ENCODE data around the gene HEATR5A.
"Not testable (repeated sequence)": the region's sequence is repeated elsewhere in the genome, so short reads cannot be mapped to it uniquely, and the experiment has no call there.

The HEATR5A gene

DNA sequence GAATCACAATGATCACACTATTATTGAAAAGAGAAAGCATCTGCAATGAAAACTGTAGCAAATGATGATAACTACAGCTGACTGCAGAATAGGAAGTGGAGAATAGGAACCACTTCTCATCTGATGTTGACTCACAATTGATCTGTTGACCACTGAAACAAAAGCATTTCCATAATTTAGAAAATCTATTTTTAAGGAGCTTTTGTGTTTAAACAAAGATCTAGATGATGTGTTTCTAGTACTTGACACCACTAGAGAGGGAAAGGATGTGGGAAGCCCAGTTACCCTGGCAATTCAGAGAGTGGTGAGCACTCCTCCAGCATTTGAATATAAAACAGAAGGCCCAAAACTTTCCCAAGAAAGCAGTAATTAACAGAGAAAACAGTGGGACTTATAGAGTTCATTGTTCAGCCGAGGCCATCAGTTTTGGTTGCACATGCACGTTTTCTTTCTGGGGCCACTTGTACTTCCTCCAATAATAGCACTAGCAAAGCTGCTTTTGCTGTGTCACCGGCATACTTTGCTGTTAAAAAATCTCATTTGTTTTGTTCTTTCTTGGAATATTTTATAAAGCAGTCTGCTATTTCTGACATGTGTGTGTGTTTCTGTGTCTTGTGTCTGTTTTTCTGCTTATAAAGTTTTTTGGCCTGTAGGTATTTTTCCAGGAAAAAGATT lies 136.6 kb downstream of the HEATR5A start:
- DNase-seq (ENCODE audit: low read depth in 2 of 2) = no peak

DNA sequence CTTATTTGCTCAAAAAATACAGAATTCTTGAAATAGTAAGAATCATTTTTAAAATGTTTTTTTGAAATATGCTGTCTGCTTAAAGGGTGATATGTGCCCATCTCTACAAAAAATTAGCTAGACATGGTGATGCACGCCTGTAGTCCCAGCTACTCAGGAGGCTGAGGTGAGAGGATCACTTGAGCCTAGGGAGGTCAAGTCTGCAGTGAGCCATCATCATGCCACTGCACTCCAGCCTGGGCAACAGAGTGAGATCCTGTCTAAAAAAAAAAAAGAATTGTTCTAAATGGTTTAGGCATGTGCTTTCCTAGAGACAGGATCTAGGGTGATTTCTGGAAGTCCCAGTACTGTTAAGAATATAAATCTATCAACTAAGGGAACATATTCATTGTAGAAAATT lies 137.2 kb downstream of the HEATR5A start:
- DNase-seq (ENCODE audit: low read depth in 2 of 2) = no peak

DNA sequence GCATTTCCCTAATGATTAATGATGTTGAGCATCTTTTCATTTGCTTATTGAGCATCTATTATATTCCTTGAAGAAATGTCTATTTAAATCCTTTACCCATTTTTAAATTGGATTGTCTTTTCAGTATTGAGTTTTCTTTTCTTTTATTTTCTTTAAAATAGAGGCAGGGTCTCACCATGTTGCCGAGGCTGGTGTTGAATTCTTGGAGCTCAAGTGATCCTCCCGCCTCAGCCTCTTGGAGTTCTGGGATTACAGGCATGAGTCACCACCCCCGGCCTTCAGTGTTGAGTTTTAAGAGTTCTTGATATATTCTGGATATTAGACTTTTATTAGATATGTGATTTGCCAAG lies 139.5 kb downstream of the HEATR5A start:
- DNase-seq (ENCODE audit: low read depth in 2 of 2) = no peak

DNA sequence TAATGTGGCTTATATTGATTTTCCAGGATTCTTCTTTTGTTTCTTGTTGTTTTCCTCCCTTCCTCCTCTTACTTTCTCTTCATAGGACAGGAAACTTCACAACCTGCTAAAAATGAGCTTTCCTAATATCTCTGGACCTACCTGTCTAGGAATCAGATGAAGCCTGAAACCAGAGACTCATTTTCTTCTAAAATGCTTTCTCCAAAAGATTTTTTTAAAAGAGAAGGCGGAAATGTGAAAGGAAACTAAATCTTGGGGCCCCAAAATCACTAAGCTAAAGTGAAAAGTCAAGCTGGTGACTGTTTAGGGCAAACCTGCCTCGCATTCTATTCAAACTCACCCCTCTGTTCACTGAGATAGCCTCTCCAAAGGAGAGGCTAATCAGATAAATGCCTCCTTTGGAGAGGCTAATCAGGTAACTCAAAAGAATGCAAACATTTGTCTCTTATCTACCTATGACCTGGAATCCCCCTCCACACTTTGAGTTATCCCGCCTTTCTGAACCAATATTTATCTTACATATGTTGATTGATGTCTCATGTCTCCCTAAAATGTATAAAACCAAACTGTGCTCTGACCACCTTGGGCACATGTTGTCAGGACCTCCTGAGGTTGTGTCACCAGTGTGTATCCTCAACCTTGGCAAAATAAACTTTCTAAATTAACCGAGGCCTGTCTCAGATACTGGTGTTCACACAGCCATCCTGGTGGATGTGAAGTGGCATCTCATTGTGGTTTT lies 140.0 kb downstream of the HEATR5A start:
- DNase-seq (ENCODE audit: low read depth in 2 of 2) = no peak

DNA sequence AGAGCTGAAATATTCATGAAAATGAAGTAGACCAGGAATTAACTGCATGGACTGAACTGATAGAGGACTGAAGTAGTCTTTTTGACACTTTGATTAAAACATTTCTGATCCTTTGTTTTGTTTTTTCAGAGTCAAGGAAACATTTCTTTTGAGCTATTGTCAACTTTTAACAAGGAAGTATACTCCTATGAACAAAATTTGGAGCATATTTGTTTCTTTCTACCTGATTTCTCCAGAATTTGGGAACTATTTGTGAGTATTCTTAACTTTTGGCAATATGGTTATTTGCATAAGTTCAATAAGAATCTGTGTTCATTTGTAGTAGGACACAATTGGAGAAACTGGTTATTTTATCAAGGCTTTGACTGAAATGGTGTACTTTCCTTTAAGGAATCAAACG lies 141.5 kb downstream of the HEATR5A start:
- no peak for DNase-seq (ENCODE audit: low read depth in 2 of 2)

DNA sequence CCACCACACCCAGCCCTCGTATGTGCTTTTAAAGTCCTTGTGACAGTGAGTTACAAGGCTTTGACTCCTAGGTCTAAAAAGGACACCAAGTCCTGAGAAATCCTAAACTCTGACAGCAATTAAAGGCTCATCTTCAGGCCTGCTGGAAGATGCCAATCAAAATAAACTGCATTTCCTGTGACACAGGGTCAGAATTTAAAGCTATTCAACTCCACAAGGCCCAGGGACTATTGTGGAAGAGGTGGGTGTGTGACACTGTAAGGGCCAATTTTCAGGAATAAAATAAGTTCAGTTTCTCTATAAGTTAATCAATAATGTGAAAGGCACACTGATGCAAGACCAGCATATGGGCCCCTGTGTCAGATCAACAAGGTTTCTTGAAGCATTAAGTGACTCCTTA lies 143.3 kb downstream of the HEATR5A start:
- DNase-seq (ENCODE audit: low read depth in 2 of 2) = no peak

DNA sequence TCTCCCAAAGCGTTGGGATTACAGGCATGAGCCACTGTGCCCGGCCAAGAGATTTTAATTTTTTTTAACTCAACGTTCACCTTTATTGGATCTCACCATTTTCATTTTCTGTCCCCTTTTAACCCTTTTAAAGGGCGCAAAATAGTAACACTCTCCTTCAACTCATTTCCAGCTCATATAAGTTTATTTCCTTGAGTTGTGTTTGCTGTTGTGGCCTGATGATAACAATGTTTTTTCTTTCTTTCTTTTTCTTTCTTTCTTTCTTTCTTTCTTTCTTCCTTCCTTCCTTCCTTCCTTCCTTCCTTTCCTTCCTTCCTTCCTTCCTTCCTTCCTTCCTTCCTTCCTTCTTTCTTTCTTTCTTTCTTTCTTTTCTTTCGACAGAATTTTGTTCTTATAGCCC lies 143.9 kb downstream of the HEATR5A start:
- not testable (repeated sequence) for DNase-seq (ENCODE audit: low read depth in 2 of 2)

DNA sequence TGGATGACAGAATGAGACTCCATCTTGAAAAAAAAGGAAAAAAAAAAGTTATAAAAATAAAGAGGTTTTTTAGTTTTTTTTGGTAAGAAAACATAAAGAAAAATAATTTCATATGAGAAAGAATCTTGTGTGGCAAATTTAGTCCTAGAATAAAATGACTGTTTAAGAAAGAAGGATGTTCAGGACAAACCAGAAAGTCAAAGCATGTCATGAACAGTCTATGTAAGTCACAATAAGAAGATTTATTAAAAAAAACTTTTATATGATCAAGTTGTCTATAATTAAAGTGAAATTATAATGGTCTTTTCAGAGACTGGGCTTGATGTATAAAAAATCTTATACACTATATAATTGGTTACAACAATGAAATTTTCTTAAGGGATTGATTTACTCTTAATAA lies 144.6 kb downstream of the HEATR5A start:
- DNase-seq (ENCODE audit: low read depth in 2 of 2) = no peak

DNA sequence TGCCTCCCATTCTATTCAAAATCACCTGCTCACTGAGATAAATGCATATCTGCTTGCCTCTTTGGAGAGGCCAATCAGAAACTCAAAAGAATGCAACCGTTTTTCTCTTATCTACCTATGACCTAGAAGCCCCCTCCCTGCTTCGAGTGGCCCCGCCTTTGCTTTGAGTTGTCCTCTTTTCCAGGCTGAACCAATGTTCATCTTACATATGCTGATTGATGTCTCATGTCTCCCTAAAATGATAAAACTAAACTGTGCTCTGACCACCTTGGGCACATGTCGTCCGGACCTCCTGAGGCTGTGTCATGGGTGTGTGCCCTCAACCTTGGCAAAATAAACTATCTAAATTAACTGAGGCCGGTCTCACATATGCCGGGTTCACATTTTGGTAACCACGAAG lies 148.7 kb downstream of the HEATR5A start:
- no peak for DNase-seq (ENCODE audit: low read depth in 2 of 2)

DNA sequence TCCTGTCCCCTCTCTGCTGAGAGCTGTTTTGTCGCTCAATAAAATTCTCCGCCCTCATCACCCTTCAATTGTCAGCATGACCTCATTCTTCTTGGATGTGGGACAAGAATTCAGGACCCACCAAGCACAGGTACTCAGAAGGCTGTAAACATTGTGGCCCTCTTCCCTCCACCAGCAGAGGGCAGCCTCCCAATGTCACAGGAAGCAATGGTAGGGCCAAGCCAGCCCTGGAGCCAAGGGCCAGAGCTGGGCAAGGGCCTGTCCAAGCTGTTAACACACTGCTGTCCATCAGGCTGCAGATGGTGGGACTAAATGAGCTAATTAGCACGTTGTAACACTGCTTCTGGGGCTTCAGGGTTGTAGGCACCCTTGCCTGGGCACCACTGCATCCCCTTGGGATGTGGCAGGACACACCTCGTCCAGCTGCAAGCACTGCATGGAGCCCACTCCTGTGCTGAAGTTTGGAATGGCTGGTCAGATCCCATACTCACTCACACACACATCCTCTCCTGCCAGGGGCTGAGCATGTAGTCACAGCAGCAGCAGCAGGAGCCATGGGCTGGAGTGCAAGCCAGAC lies 150.1 kb downstream of the HEATR5A start:
- no peak for DNase-seq (ENCODE audit: low read depth in 2 of 2)

DNA sequence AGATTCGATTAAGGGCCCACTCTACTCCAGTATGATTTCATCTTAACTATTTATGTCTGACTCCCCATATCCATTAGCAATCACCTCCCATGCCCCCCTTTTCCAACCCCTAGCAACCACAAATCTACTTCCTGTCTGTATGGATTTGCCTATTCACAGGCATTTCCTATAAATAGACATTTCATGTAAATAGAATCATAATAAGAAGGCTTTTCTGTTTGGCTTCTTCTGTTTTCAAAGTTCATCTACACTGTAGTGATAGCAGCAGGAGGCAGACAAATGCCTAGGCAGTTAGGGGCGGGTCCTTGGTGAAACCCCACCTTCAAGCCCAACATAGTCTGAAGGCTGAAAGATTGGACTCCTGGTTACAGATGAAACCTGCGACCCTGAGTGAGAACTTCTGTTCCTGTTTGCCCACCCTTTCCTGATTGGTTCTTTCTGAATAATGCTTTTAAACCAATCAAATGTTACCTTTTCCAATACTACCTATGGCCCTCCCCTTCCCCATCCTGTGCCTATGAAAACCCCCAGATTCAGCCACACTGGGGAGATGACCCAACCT lies 150.6 kb downstream of the HEATR5A start:
- no peak for DNase-seq (ENCODE audit: low read depth in 2 of 2)

DNA sequence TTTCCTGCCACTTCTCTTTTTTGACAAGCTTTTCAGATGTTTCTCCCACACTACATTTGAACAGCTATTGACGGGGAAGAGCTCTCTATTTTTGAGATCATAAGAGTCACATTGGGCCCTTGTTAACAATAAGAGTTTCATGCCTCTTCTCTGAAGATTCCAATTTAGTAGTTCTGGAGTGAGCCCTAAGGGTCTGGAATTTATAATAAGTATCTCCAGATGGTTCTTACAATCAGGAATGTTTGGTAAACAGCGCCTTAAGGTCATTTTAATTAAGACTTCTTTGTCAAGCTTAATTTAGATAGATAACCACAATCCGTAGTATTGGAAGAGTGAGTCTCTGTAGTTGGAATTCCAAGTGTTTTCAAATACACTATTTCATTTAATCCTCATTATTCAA lies 152.1 kb downstream of the HEATR5A start:
- DNase-seq (ENCODE audit: low read depth in 2 of 2) = no peak

DNA sequence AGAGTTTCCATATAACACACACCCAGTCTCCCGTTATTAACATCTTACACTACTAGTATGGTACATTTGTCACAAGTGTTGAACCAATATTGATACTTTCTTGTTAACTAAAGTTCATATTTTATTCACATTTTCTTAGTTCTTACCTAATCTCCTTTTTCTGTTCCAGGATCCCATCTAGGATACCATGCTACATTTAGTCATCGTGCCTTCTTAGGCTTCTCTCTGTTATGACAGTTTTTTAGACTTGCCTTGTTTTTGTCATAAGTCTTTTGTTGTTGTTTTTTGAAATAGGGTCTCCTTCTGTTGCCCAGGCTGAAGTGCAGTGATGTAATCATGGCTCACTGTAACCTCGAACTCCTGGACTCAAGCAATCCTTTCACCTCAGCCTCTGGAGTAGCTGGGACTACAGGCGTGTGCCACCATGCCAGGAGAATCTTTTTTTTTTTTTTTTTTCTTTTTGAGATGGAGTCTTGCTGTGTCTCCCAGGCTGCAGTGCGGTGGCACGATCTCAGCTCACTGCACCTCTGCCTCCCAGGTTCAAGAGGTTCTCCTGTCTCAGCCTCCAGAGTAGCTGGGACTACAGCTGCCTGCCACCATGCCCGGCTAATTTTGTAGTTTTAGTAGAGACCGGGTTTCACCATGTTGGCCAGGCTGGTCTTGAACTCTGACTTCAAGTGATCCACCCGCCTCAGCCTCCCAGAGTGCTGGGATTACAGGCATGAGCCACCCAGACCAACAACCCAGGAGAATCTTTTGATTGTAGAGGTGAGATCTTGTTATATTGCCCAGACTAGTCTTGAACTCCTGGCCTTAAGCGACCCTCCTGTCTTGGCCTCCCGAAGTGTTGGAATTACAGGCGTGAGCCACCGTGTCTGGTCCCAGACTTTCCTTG lies 153.7 kb downstream of the HEATR5A start:
- DNase-seq (ENCODE audit: low read depth in 2 of 2) = no peak

DNA sequence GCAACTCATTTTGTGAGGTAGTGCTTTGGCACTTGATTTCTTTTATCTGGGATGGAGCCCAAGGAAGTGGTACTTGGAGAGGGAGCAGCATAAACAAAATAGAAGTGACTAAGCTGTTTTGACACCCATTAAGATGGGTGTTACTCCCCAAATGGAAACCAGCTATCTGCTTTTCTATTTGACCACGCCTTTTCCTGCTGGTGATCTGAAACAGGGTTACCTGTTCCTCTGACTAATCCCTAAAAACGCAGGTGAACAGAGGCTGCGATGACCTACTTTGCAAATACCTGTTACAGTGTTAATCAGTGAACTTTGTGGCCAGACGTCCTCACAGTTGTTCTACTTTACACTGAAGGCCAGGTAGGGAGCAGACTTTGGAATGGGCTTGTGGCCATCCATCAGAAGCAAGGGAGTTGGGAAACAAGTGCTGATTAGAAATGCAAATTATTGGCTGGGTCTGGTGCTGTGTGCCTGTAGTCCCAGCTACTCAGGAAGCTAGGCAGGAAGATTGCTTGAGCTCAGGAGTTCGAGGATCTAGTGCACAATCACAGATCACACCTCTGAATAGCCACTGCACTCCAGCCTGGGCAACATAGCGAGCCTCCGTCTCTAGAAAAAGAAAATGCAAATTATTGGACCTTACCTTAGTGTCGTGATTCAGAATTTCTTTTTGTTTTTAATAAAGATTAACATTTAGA lies 154.5 kb downstream of the HEATR5A start:
- DNase-seq (ENCODE audit: low read depth in 2 of 2) = no peak

DNA sequence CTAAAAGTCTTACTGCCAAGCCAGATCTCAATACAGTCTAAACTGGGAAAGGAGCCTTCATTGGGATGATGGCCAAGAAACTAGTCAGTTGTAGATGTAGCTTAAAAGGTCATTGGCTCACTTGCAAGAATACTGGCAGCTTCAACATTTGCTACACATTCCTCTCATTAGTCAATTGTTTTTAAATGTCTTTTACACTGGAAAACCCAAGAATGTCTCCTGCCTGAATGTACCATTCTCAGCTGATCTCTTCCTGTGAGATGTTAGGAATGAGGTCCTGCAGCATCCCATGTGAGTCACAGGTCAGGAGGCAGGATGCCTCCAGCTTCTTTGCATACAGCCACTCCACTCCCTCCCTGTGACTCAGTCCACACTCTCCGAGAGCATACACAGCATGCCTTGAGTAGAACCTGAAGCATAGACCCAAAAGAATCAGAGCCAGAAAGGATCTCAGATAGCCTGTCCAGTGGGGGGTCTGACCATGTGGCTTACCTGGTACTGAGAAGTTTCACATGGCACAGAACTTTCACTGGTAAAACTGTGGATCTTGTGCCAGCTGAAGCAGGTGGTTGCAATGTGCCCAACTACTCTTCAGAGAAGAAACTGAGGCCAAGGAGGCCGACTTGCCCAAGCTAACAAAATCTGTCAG lies 156.7 kb downstream of the HEATR5A start:
- DNase-seq (ENCODE audit: low read depth in 2 of 2) = peak; percentile 98

DNA sequence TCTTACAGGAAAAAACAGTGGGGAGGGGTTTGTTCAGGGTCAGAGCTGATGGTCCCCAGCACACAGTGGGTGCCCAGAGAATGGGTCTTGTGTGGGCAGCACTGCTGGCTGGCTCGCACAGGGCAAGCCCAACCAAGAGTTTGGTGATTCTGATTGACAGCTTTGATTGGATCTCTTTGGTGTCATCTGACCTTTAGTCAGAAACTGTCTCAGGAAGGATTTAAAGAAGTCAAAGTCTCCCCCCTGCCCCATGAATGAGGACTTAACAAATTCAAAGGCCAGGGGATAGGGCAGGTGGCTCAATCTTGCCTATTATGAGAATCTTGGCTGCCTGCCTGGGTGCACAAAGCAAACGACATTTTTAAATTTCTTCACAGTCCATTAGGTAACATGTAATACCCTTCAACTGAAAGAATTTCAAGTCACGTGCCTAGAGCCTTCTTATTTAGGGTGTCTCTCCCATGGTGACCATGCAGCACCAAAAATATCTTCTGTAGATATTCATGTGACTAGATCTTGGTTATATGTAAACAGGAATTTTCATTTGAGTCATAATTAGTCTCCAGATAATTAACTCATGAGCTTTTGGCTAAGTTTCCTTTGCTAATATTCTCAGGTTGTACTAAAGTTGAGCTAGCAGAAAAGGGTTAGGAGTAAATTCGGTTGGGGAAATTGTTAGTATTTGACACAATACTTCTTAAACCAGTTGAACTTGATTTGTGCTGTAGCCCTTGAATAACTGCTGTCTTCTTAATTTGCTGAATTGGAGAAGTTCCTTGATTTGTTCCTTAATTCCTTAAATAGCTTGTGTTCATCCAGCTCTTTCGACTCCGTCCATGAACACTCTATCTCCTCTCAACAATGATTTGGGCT lies 158.3 kb downstream of the HEATR5A start:
- no peak for DNase-seq (ENCODE audit: low read depth in 2 of 2)

DNA sequence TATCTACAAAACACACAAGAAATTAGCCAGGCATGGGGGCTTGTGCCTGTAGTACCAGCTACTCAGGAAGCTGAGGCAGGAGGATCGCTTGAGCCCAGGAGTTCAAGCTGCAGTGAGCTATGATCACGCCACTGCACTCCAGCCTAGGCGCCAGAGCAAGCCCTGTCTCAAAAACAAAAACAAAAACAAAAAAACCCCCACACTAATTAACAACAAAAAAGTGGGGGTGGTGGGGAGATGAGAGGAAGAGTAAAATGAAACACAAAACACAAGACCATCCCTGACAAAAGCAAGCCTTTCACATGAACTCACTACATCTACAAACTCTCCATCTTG lies 158.9 kb downstream of the HEATR5A start:
- no peak for DNase-seq (ENCODE audit: low read depth in 2 of 2)

DNA sequence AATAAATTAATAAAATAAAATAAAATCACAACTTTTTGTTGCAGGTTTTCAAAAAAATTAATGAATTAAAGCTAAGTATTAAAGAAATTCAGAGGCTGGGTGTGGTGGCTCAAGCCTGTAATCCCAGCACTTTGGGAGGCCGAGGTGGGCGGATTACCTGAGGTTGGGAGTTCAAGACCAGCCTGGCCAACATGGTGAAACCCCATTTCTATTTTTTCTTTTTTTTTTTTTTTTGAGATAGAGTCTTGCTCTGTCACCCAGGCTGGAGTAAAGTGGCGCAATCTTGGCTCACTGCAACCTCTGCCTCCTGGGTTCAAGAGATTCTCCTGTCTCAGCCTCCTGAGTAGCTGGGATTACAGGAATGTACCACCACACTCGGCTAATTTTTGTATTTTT lies 161.3 kb downstream of the HEATR5A start:
- not testable (repeated sequence) for DNase-seq (ENCODE audit: low read depth in 2 of 2)

DNA sequence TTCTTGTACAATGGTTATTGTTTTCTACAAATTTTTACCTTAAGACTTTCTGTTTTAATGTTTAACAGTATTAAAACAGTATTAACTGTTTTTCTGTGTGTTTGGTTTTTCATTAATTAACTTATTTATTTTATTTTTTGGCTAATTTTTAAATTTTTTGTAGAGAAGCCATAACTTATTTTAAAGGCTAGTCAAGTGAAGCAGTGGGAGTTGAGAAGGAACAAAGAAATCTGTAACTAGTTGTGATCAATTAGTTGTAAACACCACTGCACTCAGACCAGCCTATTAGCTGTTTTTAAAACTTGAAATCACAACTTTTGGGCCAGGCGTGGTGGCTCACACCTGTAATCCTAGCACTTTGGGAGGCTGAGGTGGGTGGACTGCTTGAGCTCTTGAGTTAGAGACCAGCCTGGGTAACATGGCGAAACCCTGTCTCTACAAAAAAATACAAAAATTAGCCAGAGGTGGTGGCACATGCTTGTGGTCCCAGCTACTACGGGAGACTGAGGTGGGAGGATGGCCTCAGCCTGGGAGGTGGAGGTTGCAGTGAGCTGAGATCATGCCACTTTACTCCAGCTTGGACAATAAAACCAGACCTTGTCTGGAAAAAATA lies 161.8 kb downstream of the HEATR5A start:
- no peak for DNase-seq (ENCODE audit: low read depth in 2 of 2)
